GM18868 (cell line): ENCODE data around the gene CCDC57.
A peak's percentile ranks its signal among the peaks of the same experiment; 100 is the strongest.

Source experiments
- ATAC-seq: cut with Tn5 transposase; IDR thresholded peaks from one replicate; pipeline ENCODE4 v1.9.1; 2021; ENCODE audit warnings: mild to moderate bottlenecking, moderate library complexity; ENCODE audit not compliant: unreplicated experiment

The CCDC57 gene

DNA sequence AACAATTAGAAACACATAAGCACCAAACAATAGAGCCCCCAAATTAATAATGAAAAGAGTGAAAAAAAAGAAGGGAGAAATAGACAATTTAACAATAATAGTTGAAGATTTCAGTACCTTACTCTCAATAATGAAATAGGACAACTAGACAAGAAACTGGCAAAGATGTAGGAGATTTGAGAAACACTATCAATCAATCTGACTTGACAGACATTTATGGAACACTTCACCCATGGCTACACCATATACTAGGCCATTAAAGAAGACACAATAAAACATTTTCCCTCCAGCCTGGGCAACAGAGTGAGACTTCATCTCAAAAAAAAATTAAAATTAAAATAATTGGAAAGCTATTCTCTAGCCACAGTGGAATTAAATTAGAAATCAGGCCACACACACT is 142.0 kb downstream of the CCDC57 start:
- no peak for ATAC-seq

DNA sequence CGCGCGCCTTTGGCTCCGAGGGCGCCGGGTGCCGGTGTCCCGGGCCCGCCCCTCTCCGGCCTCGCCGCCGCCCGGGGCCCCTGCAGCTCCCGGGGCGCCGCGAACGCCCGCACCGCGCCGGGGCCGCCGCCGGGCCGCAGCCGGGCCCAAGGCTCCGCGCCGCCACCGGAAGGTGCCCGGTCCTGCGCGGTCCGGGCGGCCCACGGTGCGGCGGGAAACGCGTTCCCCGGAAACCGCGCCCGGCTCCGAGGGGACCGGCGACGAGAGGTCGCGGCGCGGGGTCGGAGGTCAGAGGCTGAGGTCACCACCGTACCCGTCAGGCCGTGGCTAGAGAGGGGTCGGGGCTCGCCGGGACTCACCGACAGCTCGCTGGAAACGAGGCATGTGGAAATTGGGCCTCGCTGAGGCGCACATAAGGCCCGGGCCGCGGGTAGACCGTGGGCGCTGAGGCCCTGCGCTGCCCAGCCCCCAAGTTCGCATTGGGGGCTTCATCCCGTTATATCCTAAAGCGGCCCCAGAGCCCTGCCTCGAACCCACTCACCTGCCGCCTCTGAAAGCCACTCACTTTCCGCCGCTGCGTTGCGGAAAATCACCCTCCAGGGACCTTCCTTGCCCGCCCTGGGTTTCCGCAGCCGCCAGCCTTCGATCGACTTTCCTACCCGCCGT is 146.9 kb downstream of the CCDC57 start, which contains the start of gene DUS1L:
Gene DUS1L, minus strand, starts transcription at position 167 of the 666 bp plus-strand sequence. CDS start 745 bp downstream, outside the sequence.
- peak; percentile 67 for ATAC-seq

DNA sequence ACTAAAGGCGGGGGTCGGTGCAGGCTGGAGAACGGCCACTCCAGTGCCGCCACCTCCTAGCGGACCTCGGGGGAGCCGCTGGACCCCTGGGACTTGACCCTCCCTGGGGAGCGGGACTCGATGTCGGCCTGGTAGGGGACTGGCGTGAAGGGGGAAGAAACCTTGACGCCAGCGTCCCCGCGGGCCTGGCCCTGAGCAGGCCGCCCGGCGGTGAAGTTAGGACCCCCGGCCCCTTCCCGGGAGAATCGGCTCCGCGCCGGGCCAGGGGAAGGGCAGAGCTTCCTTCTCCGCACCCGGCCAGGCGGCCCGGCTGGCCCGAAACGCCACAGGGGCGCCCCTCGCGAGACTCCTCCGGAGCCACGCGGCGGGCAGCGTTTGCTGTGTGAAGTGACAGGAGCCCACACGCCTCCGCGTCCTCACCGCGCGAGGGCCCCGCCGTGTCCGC is 147.4 kb downstream of the CCDC57 start:
- peak; percentile 8 for ATAC-seq

DNA sequence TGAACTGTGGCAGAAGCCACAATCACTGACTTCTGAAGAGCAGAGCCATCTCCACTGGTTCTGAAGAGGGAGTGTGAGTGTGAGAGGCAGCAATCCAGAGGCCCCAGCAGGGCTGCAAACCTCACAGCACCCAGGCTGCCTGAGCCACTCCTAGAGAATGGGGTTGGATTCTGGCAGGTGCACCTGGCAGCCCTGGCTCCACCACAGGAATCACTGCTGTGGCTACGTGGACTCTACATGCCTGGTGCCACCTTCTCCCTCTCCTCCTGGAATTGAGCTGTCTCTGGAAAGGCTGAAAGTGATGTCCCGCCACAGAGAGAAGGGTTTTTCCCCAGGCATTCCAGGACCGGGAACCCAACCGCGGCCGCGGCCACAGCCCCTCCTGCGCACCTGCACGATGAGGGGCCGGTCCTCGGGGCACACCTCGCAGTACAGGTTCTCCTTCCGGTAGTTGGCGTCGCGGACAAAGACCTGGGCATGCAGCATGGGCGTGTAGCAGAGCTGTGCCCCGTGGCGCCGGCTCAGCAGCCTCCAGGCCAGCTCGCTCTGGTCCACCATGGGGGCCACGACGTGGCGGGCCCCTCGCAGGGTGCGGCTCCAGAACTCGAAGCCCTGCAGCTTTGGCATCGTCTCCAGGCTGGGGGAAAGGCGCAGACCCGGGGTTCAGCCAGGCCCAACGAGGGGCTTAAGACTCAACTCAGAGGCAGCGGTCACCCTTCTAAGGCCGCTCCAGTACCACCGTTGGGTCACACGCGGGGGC is 148.0 kb downstream of the CCDC57 start:
- ATAC-seq = no peak

DNA sequence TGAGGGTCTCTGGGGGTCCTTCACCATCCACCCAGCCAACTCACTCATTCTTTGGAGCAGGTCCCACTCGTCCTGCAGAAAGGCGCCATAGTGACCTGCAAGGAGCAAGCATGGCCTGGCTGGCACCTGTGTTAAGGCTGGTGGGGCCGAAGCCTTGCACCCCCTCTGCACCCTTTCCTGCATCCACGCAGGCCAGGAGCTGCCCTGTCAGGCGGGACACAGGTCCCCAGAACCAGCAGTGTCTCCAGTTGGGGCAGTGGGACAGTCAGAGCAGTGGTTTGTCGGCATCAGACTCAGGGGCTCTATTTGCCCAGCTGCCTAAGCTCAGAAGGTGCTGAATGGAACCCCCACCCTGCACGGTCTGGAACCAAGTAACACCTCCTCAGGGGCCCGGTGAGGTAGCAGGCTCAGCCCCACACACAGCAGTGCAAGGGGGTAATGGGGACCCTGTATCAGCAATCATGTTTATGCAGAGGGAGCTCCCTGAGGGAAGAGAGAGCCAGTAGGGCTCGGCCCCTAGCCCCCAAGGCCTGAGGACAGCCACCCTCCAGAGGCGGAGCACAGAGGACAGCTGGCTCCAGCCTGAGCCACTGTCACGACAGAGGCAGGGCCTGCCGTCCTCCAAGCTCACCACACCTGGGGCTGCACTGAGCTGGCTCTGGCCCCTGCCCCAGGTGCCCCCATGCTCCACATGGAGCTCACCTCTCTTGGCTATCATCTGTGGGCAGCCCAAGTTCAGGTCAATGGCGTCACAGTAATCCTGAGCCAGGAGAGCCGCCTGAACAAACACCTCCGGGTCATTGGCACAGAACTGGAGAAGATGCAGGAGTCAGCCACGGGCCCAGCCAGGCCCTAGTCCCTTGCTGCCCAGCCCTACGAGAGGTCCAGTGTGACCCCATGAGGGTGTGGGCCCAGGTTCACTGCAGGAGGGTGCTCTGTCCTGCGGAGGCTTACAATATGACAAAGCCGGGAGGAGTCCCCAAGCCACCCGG is 148.9 kb downstream of the CCDC57 start:
- ATAC-seq = no peak

DNA sequence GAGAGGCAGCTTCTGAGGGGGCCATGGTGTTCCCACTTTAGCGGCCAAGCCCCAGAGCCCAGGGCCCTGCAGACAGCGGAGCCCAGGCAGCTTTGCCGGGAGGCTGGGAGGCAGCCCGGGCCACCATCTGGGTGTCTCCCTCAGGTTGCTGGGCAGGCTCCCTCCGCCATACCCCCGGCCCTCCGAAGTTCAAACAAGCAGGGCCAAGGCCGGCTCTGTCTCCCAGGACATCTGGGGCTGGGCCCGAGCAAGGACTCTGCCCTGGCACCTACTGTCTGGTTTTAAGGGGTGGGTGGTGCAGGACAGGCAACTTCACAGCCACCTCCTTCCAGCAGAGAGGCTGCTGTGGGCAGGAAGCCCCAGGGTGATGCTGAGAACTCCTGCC is 149.7 kb downstream of the CCDC57 start:
- ATAC-seq = no peak

DNA sequence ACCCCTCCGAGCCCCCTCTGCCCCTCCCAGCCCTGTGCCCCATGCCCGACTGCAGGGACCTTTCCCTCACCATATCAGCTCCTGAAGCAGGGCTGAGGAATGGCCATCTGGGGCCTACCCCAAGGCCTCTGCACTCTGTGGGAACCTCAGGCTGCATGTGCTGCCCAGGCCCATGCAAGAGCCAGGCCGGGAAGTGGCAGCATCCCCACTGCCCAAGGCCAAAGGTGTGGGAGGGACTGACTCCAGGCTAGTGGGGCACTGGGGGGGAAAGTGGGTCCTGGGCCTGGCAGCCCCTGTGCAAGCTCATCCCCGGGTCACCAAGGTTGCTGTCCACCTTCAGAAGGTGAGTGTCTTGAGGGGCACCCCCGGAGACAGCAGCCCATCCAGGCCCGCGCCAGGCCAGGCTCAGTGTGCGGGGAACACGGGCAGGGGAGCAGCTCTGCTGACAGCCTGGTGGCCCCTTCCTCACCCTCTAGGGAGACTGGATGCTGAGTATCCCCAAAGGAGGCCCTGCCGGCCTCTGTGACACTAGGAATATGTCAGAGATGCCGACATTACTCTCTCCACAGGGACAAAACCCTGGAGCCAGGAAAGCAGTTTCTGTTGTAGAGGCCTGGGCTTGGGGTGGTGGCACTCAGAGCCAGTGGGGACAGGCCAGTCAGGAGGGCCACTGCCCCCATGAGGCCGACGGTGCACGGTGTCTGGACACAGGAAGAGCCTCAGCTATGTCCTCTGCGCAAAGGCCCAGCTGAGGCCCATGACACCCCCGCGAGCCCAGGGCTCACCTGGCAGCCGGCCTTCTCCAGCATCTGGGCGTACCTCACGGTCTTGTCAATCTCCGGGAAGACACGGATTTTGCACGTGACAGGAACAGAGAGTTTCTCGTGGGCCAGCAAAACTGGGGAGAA is 150.3 kb downstream of the CCDC57 start:
- no peak for ATAC-seq

DNA sequence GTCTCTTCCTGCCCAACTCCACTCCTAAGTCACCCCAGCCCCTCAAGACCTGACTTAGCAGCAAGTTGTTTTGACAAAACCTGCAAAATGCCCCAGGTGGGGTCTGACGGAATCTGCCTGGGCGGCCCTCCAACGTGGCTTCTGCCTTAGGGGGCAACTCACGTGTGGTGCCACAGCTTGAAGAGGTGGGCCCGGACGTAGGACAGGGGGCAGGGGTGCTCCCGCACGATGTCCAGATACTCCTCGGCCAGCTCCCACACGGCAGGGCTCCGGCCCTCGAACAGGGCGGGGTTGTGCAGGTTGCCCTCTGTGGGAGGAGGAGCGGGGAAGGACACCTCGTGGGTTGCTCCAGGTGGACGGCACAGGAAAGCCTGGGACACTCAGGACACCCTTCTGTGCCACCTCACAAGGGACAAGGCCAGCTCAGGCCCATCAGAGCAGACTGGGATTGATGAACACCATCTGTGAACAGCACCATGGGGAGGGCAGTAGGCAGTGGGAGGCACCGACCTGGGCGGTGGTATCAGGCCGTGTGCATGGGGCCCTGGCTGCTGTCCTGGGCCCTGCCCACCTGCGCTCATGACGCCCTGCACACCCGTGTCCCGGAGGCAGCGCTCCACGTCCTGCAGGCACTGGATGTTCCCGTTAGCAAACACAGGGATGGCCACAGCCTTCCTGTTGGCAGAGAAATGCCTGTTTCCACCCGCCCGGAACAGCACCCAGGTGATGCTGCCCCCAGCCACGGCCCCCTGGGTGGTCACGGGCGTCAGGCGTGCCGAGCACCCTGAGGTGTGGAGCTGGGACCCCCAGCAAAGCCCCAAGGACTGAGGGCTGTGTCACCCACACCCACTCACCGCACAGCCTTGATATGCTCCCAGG is 151.4 kb downstream of the CCDC57 start:
- no peak for ATAC-seq

DNA sequence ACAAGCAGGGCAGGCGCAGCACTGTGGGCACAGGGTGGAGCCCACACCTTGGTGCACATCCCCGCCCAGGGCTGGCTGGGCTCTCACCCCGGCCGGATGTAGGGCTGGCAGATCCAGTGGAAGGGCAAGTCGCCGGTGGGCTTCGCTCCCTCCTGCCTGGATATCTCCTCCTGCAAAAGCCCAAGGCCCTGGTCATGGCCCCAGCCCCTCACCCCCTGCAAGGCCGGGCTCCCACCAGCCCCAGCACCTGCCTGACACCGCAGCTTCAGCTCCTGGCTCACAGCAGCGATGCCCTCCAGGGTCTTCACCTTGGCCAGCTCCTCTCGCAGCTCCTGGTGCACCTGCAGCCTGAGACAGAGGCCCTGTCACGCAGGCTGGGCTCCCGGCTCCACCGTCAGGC is 152.0 kb downstream of the CCDC57 start:
- no peak for ATAC-seq

DNA sequence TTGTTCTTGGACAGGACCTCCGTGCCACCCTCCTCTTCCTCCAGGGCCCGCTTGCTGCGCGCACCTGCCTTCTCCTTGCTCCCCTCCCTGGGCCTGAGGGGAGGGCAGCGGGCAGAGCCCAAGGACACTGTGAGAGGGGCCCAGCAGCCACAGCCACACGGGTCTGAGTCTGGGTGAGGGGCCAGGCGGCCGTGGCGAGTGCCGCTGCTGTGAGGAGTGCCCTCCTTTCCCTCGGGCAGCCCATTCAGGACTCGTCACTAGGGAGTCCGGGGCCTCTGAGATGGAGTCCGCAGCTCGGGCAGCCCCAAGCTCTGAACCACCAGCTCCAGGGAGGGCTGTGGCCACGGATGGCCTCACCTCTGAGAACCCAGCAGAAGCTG is 152.7 kb downstream of the CCDC57 start:
- ATAC-seq = no peak

DNA sequence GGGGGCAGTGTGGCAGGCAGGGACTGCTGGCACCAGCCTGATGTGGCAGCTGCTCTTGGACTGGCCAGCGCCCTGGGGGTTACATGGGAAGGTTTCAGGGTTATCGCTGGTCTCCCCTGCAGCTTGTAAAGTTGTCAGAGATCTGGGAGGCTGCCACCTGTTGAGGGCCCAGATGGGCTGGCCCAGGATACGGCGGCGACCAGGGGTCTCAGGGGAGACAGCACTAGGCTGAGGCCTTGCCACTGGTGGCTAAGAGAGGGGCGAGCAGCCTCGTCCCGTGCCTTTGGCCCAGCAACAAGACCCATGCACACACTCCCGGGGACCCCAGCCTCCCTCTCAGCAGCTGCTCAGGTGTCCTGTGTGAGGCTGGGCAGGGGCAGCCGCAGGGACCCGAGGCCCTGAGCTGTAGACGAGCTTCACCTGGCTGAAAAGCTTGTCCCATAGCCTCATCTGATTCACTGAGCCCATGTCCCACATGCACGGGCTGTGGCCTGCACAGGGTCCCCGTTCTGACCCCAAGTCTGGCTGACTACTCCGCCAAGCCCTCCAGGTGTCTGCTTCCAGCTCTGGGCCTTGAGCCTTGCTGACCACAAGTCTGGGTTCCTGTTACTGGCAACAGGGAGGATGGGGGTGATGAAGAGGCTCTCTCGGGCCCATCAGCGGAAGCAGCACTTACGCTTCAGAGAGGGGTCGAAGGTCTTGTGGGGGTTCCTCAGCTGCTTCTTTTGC is 153.2 kb downstream of the CCDC57 start:
- no peak for ATAC-seq

DNA sequence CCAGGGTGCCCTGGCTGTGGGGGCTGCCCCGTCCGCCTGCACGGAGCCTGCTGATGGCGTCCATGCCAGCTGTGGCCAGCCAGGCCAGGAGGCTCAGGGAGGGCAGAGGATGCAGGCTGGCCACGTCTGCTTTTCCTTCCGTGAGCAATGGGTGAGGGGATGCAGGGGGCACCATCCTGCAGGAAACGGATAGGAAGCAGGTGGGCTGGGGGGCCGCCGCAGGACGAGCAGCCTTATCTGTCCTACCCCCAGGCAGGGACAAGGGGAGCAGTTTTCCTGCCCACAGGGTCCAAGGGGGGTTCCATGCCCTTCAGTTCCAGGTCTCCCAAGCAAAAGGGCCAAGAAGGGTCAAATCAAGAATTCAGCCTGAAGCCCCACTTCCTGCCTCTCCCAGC is 153.8 kb downstream of the CCDC57 start:
- ATAC-seq = no peak

DNA sequence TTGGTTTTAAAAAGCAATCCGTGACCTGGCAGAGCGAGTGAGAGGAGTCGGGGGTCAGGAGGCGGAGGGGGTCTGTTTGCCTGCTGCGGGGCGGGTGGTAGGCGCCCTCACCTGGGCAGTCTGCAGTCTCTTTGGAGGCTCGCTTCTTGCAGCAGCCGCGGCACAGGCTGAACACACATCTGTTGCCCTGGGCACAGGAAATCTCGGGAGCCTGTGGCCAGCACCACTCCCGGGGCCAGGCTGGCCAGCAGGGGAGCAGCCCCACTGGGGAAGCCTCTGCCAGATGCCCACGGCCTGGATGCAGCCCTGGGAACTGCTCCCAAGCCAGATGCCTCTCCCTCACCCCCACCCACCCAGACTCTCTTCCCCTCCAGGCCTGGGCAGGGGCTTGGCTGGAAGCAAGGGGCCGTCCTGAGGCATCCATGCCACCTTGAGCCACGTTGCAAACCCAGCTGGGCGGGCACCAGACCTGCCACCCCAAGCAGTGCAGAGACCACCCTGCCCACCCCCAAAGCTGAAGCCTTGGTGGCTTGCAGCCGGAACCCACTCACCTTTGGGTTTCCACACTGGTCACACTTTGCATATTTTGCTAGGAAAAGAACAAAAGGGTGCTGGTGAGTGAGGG is 154.3 kb downstream of the CCDC57 start:
- ATAC-seq = no peak

DNA sequence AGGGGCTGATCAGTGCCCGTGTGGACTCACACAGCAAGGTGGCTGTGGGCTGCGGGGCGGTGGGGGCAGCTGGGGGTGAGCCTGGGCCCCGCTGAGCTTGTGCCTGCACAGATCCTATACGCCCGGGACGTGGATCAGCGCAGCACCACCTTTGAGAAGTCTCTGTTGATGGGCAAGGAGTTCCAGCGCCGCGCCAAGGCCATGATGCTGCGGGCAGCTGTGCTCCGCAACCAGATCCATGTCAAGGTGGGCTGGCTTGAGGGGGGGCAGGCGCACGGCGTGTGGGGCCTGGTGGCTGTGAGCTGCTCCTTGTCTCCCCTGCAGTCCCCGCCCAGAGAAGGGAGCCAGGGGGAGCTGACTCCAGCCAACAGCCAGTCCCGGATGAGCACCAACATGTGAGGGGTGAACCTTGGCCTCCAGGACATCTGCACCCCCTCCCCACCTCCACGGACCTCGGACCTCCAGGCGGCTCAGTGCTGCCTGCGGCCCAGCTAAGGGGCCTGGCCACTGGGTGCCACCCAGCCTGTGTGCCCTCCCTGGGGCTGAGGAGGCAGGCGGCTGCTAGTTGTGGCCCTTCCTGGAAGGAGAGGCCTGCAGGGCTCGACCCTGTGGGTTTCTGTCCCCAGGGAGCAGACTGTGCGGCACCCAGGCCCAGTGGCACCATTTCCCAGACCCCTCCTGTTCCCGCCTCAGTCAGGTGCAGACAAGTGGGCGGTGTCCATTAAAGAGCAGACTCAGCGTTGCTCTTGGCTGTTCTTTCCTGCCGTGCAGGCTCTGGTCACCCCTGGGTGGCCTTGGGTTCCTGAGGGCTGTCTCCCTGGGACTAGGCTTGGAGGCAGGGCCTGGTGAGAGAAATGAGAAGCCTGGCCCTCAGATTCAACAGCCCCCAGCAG is 155.7 kb downstream of the CCDC57 start:
- no peak for ATAC-seq

DNA sequence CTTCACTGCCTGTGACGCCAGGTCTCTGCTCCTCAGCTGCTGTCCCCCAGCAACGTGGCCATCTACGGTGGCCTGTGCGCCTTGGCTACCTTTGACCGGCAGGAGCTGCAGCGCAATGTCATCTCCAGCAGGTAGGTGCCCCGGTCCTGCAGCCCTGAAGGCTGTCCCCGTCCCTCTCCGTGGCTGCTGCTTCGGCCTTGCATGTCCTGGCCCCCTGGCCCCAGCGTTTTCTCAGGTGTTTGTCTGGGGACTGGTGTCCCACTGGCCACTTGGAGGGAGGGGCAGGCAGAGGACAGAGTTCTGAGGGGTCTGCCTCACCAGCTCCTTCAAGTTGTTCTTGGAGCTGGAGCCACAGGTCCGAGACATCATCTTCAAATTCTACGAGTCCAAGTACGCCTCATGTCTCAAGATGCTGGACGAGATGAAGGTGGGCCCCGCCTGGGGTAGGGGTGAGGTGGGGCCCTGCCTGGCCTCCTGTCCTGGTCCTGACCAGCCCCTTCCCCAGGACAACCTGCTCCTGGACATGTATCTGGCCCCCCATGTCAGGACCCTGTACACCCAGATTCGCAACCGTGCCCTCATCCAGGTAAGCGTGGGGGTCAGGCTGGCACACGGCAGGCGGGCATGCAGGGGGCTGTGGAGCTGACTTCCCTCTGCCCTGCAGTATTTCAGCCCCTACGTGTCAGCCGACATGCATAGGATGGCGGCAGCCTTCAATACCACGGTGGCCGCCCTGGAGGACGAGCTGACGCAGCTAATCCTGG is 156.5 kb downstream of the CCDC57 start:
- ATAC-seq = no peak
